ENCODE measurements around the gene RELA.
"Not testable (repeated sequence)": the region's sequence is repeated elsewhere in the genome, so short reads cannot be mapped to it uniquely, and the experiment has no call there.

RELA gene

DNA sequence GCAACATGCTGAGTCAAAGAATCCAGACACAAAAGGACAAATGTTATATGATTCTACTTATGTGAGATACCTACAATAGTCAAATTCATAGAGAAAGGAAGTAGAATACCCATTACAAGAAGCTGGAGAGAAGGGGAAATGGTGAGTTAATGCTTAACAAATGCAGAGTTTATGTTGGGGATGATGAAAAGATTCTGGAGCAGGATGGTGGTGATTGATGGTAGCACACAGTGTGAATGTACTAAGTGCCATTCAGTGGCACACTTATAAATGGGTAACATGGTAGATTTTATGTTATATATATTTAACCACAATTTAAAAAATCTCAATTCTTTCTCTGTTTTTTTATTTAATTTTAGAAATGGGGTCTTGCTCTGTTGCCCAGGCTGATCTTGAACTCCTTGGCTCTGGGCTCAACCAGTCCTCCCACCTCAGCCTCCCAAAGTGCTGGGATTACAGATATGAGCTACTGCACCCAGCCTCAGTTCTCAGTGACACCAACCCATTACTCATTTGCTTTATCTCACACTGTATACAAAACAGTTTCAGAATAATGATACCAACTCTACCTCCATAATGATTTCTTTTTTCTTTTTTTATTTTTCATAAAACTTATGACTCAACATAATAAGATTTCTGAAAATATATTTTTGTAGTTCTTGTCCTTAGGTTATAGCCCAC is 9.6 kb upstream of the RELA start:
- DNase-seq (ENCODE audit: low spot score): no peak

DNA sequence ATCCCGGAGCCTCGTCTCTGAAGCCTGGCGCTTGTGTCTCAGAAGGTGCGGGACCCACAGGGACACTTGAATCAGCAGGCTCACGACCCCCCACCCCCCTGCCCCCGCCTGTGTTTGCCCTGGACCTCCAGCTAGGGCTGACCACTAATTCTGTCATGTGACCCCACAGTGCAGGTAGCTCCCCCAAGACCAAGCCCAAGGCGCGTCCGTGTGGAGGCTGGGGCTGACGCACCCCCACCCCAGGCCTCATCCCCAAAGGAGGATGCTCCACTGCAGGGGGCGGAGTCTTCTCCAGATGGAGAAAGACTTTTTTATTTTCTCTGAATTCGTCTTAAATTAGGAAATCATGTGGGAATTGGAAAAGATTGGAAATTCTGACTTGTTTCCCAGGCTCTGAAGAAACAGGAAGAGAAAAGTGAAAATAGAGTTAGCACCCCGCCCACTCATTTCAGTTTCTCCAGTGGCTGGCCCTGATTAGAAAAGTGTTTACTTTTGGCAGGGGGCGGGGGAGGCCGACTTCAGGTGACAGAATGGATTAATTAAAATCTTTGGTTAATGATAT is 1.0 kb upstream of the RELA start:
- peak; percentile 73 for DNase-seq (ENCODE audit: low spot score)

DNA sequence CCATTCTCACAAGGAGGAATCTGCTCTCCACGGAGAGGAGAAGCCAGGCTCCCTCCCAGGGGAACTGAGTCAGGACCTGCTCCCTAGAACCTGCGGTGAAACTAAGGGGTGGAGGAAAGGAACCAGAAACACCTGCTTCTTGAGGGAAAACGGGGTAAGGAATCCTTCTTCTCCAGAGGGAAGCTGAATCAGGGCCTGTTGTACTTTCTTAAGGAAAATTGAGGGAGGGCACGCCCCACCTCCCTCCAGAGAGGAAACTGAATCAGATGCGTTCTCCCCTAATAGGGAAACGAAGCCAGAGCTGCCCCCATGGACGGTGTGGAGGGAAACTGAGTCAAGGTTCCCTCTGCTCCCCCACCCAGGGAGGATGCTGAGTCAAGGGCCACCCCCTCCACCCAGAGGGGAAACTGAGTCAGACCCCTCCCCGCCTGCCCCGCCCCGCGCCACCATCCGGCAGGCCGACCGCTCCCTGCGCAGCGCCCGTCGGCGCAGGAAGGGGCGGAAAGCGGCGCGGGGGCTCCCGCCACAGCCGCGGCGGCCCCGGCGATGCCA is 393 bp downstream of the RELA start:
- no peak for DNase-seq (ENCODE audit: low spot score)

DNA sequence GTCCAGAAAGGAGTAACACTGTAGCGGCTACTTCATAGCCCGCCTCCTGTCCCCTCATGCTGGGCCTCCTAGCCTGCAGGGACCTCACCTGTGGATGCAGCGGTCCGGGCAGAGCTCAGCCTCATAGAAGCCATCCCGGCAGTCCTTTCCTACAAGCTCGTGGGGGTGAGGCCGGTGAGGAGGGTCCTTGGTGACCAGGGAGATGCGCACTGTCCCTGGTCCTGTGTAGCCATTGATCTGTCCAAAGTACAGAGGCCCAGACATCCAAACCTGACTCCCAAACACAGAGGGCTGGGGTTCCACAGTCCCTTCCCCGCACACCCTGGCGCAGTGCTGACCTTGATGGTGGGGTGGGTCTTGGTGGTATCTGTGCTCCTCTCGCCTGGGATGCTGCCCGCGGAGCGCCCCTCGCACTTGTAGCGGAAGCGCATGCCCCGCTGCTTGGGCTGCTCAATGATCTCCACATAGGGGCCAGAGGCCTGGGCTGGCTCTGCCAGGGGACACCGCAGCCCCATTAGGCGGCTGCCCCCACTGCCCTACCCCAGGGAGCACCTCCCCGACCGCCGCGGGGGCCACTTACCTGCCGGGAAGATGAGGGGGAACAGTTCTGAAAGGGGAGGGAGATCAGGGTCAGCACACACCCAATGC is 993 bp downstream of the RELA start:
- no peak for DNase-seq (ENCODE audit: low spot score)

DNA sequence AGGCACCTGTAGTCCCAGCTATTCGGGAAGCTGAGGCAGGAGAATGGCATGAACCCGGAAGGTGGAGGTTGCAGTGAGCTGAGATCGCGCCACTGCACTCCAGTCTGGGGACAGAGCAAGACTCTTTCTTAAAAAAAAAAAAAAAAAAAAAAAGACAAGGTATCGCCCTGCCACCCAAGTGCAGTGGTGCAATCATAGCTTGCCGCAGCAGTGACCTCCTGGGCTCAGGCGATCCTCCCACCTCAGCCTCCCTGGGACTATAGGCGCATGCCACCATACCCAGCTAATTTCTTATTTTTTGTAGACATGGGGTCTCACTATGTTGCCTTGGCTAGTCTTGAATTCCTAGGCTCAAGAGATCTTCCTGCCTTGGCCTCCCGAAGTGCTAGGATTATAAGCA is 1.8 kb downstream of the RELA start:
- DNase-seq (ENCODE audit: low spot score): not testable (repeated sequence)

DNA sequence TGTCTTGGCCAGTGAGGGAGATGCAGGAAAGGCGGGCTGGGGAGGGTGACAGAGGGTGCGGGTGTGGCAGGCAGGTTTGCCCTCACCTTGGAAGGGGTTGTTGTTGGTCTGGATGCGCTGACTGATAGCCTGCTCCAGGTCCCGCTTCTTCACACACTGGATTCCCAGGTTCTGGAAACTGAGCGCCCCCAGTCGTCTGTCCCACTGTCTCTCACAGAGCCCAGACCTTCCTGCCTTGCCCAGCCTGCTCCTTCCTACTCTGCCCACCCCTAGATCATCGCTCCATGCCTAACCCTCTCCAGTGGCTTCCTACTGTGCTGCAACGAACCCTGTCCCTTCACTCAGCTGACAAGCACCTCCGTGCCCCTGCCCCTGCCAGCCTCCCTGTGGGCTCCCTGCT is 2.7 kb downstream of the RELA start:
- no peak for DNase-seq (ENCODE audit: low spot score)

DNA sequence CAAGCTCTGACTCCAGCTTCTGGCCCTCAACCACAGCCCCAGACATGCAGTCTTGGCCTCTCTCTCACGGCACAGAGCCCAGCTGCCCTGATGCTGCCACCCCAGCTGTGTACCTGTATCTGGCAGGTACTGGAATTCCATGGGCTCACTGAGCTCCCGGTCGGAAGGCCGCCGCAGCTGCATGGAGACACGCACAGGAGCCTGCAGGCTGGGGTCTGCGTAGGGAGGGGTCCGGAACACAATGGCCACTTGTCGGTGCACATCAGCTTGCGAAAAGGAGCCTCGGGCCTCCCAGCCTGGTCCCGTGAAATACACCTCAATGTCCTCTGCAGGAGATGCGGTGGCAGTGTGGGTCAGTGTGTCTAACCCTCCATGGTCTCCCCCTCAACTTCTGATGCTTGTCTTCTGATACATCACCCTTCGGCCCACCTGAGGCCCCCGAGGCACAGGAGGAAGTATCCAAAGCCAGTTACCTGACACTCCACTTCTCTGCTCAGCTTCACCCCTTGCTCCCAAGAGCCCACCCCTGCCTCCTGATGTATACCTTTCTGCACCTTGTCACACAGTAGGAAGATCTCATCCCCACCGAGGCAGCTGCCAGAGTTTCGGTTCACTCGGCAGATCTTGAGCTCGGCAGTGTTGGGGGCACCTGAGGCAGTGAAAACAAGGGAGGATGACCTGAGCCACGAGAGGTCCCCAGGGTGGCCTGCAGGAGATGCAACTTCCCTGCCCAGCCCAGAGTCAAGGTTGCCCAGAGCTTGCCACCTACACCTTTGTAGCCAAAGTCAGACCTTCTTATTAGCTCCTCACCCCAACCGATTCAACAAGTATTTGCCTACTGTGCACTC is 4.3 kb downstream of the RELA start:
- no peak for DNase-seq (ENCODE audit: low spot score)

DNA sequence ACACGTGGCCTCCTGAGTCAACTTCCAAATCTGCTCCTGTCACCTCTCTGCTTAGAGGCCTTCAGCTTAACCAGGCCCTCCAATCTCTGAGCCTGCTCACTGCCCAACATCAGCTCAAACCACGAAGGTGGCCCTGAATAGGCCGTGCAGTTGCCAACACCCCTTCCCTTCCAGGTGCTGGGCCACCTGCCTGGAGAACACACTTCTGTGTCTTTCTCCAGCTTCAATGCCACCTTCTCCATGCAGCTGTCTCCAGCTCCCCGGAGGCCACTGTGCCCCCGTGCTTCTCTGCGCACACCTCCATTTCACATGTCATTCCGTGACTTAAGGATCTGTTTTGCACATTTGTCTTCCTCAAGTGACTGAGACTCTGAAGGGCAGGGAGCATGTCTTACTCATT is 5.3 kb downstream of the RELA start:
- DNase-seq (ENCODE audit: low spot score): no peak

DNA sequence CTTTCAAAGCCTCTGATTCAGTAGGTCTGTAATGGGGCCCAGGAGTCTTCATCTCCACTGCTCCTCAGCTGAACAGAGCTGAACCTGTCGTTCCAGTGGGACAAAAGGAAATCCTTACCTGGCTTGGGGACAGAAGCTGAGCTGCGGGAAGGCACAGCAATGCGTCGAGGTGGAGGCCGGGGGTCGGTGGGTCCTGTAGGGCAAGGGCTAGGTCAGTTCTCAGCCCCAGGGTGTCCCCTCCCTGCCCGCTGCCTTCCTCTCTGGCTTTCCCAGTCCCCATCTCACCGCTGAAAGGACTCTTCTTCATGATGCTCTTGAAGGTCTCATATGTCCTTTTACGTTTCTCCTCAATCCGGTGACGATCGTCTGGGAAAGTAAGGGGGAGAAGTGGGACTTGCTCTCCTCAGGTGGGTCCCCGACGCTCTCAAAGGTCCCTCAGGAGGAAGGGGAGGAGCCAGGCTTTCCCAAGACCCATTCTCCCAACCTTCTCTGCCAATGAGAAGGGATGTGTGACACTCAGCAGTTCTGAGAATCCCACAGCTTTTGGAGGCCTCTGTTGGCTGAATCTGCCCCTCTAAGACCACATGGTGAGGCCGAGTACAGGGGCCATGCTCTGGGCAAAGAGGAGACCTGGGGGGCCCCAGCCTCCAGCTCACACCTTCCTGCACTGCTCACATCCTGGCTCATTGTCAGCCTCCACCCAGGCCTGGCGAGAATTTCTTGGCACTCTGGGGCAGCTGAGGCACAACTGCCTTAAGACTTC is 7.0 kb downstream of the RELA start:
- DNase-seq (ENCODE audit: low spot score): no peak

DNA sequence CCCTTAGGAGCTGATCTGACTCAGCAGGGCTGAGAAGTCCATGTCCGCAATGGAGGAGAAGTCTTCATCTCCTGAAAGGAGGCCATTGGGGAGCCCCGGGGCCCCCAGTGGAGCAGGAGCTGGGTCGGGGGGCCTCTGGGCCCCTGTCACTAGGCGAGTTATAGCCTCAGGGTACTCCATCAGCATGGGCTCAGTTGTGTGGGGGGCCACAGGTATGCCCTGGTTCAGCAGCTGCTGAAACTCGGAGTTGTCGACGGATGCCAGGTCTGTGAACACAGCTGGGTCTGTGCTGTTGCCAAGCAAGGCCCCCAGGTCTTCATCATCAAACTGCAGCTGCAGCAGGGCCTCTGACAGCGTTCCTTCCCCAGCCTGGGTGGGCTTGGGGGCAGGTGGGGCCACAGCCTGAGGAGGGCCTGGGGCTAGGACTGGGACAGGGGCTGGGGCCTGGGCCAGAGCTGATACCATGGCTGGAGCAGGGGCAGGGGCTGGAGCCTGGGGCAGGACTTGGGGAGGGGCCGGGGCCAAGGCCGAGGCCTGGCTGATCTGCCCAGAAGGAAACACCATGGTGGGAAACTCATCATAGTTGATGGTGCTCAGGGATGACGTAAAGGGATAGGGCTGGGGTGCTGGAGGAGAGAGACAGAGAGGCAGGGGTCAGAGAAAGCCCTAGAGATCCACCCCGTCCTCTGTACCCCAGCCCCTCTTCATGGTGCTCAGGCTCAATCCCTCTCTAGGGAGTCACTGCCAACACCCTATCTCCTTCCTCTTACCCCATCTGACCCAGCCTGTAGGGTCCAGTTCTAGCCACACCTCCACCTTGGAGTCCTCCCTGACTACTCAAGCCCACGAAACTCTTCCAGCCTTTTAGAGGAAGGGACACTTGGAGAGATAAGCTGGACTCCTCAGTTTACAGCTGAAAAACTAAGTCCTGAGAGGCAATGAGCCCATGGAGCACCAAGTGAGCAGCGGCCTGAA is 8.1 kb downstream of the RELA start:
- no peak for DNase-seq (ENCODE audit: low spot score)

DNA sequence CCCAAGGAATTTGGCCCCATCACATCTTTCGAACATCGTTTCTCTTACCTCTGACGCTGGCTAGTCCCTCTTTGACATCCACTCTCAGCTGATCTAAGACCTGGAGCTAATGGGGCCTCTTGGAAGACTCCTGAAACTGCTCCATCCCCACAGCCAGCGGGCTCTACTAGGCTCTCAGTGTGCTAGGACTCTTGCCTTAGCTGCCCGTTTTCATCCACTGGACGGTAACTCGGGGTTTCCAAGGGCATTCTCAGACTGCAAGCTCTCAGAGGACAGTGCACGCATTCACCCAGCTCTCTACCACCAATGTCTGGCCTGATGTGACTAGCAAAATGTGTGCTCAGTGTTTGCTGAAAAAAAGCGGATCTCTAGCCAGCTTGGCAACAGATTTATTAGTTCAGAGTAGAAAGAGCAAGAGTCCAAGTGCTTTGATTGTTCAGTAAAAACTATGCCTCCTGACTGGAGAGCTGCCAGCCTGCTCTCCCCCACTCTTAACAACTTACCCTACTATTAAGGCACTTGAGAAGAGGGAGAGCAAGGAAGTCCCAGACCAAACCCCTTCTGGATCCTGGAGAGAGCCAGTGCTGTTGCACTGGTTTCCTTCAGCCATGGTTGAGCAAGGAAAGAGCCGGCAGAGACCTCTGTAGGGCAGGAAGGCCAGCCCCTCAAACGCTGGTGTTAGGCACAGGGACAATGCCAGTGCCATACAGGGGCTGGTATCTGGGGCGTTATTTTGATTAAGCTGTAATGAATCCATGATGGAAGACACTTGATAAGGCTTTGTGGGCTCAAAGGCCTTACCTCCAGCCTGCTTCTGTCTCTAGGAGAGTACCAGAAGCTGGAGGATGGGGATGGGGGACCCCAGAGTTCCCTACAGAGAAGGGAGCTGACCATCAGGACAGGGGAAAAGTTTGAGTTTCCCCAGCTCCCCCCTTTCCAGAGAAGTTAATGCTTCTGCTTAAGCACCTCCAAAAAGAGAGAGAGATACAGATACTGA is 9.2 kb downstream of the RELA start:
- peak; percentile 63 for DNase-seq (ENCODE audit: low spot score)

DNA sequence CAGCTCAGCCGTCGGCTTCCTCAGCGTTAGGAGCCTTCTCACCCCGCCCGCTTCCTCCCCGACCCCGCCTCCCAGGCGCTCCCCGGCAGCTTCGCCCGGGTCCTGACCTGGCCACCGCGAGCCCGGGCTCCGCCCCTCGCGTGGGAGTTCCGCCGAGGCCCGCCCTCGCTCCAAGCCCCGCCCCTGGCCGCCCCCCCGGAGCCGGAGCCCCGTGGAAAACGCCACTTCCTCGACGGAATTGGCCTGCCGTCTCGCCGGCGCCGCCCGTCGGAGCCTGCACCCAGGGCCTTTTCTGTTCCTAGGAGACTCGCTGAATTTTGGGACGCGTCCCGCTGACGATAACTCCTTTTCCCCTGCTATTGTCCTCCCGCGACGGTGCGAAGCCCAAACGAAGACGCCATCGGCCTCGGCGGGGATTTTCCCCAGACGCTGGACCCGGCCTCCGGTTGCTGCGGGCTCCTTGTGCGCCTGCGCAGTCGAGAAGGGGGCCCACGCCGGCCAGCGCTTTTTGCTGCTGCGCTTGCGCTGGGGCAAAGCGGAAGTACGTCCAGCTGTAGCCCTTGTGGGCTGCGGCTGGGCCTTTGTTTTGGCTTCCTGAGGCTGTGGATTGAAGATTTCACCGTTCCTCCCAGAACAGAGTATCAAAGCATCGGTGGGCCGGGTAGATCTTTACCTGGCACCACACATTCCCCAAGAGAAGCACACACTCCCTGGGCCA is 10.0 kb downstream of the RELA start:
- peak; percentile 93 for DNase-seq (ENCODE audit: low spot score)

DNA sequence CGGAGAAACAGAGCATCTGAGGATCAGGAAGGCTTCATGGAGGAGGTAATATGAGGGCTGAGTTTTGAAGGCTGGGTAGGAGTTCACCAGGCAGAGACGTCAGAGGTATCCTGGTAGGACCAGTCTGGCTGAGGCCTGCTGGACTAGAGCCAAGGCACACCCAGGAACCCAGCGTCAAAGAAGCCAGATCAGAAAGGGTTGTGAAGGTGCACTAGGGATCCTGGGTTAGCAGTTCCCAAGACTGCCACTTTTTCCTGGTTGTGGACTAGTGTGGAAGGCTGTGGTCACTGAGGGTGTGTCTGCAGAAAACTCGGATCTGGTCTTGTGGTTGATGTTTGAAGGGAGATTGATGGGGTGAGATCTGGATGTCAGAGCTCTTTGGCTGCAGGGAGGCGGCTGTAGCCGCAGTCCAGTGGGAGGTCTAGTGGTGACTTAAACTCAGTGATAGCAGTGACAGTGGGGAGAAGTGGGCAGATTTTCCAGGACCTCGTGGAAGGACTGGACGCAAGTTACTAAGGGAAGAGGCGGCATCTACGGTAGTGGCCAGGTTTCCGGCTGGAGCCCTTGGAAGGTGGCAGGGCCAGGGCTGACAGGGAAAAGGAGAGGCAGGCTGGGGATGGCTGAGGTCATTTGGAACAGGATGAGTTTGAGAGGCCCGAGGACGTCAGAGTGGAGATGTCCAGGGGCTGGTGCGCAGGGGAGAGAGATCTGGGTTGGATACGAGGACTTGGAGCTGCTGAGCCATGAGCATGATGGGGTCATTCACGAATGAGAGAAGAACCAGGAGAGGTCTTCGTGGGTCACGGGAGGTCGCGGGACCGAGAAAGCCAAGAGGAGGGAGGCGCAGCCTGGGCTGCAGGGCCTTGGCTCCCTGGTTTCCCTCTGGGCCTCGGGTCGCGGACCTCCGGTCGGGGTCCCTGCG is 10.9 kb downstream of the RELA start:
- no peak for DNase-seq (ENCODE audit: low spot score)

DNA sequence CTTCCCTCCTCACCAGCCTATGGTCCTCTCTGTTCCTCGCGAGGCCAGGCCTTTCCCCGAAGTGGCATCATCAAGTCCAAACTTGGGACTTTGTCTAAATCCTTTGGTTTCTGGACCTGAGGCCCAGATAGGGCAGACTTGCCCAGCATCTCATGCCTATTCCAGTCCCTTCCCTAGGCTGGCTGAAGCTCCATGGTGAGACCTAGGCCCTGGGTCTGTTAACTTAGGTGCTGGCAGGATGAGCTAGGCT is 11.5 kb downstream of the RELA start:
- no peak for DNase-seq (ENCODE audit: low spot score)

DNA sequence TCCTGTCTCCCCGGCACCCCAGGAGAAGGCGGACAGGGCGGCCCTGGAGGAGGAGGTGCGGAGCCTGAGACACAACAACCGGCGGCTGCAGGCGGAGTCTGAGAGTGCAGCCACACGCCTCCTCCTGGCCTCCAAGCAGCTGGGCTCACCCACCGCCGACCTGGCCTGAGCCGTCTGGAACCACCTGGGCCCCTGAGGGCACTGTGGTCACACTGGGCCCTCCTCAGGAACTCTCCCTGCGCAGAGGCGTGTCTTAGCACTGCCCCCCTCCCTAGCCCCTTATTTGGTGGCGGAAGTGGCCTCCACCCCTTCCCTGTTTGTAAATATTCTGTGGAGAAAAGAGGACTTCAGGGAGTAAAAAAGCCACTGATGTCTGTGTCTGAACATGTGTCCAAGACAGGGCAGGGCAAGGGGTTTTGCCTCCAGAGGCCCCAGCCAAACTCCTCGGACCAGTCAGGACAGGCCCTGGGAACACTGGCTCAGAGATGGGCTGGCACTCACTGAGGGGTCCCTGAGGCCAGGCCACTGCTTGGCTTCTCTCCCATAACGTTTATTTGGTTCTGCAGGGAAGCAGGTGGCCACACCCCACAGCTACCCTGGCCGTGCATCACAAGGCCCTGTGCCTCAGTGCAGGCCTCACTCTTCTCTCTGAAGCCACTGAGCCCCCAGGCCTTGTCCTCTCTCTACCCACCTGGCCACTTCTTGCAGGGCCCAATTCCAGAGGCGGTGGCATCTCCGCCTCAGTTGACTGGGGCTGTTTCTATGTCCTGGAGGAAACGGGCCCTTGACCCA is 12.0 kb downstream of the RELA start:
- DNase-seq (ENCODE audit: low spot score): no peak

DNA sequence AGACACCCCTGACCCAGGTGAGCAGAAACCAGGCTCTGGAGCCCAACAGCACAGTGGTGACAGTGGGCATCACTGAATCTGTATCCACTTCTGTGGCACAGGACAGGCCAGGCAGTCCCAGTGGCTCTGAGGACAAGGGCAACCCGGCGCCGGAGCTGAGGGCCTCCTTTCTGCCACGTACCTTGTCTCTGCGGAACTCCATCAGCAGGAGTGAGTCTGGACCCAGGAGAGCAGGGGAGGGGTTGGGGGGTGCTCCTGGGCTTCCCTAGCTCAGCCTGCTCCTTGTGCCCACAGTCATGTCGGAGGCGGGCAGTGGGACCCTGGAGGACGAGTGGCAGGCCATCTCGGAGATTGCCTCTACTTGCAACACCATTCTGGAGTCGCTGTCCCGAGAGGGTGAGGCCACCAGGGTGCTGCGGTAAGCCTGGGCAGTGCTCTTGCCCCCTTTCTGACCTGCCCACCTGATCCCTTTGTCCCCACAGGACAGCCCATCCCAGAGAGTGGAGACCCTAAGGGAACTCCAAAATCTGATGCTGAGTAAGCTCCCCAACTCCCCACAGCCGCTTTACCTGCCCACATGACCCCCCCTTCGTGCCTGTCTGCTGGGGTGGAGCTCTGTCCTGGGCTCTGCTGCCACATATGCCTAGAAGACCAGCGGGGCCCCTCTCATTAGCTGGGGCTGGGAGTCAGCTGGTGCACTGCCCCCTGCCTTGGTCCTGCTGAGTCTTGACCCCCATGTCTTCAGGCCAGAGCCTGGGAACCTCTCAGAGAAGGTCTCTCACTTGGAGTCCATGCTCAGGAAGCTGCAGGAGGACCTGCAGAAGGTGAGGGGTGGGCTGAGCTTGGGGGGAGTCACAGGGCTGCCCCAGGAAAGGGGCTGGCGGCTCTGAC is 12.8 kb downstream of the RELA start:
- DNase-seq (ENCODE audit: low spot score): no peak

Data from globus pallidus (tissue), 1 donor.